GM19452 (cell line): ENCODE results near the gene RGL2.
"Not testable (repeated sequence)": the region's sequence is repeated elsewhere in the genome, so short reads cannot be mapped to it uniquely, and the experiment has no call there.

Source experiments
- ATAC-seq: cut with Tn5 transposase; IDR thresholded peaks from one replicate; pipeline ENCODE4 v1.9.1; 2021; ENCODE audit not compliant: unreplicated experiment

The RGL2 gene, protein sequence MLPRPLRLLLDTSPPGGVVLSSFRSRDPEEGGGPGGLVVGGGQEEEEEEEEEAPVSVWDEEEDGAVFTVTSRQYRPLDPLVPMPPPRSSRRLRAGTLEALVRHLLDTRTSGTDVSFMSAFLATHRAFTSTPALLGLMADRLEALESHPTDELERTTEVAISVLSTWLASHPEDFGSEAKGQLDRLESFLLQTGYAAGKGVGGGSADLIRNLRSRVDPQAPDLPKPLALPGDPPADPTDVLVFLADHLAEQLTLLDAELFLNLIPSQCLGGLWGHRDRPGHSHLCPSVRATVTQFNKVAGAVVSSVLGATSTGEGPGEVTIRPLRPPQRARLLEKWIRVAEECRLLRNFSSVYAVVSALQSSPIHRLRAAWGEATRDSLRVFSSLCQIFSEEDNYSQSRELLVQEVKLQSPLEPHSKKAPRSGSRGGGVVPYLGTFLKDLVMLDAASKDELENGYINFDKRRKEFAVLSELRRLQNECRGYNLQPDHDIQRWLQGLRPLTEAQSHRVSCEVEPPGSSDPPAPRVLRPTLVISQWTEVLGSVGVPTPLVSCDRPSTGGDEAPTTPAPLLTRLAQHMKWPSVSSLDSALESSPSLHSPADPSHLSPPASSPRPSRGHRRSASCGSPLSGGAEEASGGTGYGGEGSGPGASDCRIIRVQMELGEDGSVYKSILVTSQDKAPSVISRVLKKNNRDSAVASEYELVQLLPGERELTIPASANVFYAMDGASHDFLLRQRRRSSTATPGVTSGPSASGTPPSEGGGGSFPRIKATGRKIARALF

GRCh38 chr6:33298773-33299236 lies at the start of gene RGL2:
Gene RGL2 (minus strand): TSS chr6:33298942. CDS start chr6:33298610, 332 bp downstream.
- ATAC-seq = no peak

- no peak for ATAC-seq
Observed at GRCh38 chr6:33347816-33348215, 49.1 kb upstream of the RGL2 start.

DNA sequence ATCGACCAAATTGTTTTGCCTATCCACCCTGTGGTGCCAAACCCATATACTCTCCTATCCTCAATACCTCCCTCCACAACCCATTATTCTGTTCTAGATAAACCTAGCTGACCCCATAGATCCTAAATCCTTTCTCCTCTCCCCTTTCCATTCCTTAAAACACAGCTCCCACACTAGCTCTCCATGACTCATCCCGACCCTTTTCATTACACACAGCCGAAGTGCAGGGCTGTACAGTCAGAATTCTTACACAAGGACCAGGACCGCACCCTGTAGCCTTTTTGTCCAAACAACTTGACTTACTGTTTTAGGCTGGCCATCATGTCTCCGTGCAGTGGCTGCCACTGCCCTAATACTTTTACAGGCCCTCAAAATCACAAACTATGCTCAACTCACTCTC lies 48.2 kb upstream of the RGL2 start:
- ATAC-seq = not testable (repeated sequence)

DNA sequence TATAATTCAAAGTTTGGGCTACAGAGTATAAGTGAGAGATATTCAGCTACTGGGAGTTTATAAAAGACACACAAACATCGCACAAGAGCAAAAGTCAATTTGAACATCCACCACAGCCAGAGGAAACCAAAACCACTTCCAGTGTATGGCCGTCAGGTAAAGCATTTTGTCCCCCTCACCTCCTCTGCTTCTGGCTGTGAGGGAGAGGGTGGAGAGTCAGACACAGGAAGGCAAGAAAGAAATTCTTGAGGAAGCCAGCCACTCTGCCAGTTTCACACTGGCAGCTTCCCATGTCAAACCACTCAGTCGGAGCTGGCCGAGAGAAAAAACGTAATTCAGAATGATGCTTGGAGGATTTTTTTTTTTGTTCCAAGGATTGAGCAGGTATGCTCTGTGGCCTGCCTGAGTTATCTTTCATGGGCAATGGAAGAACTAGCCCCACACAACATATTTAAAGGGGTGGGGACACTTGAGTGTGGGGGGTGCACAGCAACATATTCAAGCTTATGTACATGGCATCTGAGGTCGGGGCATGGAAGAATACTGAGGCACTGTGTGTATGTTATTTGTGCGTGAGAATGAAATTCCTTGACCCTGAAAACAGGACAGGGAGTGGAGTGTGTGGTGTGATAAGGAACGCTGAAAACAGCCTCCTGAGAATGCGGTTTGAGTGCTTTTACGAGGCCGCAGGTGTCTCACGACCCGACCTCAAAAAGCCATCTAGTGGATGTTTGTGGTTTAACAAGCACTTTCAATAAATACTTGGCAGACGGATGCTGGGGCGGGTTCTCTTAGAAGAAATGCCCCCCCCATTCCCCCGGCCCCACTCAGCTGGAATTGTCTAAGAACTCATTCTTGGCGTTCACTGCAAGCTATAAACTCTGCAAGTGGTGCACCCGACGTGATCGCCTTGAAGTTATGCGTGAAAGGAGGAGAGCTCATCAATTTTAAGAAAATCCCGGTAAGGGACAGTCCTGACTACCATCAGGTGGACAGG lies 46.3 kb upstream of the RGL2 start:
- no peak for ATAC-seq

- no peak for ATAC-seq
Observed at GRCh38 chr6:33343953-33344611, 45.3 kb upstream of the RGL2 start.

DNA sequence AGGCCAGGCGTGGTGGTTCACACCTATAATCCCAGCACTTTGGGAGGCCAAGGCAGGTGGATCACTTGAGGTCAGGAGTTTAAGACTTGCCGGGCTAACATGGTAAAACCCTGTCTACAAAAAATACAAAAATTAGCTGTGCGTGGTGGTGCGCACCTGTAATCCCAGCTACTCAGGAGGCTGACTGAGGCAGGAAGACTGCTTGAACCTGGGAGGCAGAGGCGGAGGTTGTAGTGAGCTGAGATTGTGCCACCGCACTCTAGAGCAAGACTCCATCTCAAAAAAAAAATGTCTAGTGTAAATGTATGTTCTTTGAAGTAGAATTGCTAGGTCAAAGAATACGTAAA lies 44.8 kb upstream of the RGL2 start:
- not testable (repeated sequence) for ATAC-seq

DNA sequence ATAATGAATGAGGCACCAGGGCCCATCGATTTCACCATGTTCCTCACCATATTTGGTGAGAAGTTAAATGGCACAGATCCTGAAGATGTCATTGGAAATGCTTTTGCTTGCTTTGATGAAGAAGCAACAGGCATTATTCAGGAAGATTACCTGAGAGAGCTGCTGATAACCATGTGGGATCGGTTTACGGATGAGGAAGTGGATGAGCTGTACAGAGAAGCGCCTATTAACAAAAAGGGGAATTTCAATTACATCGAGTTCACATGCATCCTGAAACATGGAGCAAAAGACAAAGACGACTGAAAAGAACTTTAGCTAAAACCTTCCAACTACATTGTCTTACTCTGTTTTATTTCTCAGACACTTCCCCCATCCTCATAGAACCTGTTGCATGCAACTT lies 40.5 kb upstream of the RGL2 start:
- no peak for ATAC-seq

- ATAC-seq = no peak
Observed at GRCh38 chr6:33336495-33336894, 37.8 kb upstream of the RGL2 start.

- ATAC-seq = no peak
Observed at GRCh38 chr6:33335916-33336315, 37.2 kb upstream of the RGL2 start.

GRCh38 chr6:33333666-33334065 lies 34.9 kb upstream of the RGL2 start:
- no peak for ATAC-seq

GRCh38 chr6:33330736-33331135 lies 32.0 kb upstream of the RGL2 start:
- ATAC-seq = no peak

DNA sequence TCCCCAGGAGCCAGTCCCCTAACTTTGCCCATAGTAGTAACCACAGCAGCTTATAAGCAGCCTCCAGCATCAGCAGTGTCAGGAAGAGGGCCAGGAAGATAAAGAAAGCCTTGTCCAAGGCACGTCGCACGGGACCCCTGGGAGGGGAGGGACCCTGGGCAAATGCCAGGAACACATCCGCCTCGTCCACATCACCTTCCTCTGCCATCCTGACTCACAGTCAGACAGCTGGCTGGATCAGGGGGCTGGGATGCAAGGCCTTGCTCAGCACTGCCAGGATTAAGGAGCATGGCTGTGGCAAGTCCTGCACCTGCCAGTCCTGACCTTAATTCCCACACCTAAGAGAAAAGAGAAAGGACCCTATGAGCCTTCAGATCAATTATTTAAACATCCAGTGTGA lies 30.3 kb upstream of the RGL2 start:
- no peak for ATAC-seq

DNA sequence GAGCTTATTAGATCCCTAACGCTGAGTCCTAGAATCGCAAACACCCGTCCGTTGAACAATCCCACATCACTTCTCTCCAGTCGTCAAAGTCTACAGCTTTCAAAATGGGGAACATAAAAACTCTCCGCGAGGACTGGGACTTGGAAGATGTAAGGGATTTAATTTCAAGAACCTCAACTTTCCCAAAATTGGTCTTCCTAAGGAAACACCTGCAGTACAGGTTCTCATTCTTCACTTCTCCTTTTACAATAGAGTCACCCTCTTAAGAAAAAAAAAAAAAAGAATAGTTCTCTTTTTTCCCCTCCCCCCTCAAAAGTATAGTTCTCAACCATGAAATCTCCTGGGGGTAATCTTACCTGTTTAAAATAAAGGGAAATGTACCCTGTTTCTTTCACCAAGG lies 25.4 kb upstream of the RGL2 start:
- ATAC-seq = no peak

DNA sequence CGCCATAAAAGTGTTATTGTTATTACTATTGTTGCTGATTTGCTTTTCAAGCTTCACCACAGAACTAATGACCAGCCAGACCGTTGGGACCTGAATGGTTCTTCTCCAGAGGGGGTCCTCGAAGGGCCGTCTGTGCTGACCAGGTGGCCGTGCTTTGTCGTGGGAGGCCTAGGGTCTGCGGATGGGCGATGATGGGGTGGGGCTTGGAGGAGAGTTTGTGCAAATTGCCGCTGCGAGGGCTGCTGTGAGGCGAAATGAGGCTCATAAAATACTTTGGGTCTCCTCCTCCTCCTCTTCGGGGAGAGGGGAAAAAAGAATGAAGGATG lies 24.8 kb upstream of the RGL2 start:
- peak; percentile 7 for ATAC-seq

- no peak for ATAC-seq
Observed at GRCh38 chr6:33321227-33321626, 22.5 kb upstream of the RGL2 start.

GRCh38 chr6:33320315-33321181 lies 21.8 kb upstream of the RGL2 start:
- no peak for ATAC-seq

DNA sequence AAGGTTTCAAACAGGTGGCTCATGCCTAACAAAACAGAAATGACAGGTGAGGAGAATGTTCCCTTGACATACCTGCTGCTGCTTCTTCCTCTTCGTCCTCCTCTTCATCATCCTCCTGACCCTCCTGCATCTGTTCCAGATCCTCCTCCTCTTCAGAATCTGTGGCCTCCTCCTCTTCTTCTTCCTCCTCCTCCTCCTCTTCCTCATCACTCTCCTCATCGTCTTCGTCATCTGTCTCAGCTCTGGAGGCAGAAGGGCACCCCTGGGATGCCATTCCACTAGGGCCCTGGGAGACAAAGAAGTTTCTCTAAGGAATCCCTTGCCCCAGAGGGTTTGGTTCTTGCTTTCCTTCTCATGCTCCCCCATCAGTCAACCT lies 21.2 kb upstream of the RGL2 start:
- no peak for ATAC-seq

GRCh38 chr6:33318426-33319073 lies 19.8 kb upstream of the RGL2 start:
- ATAC-seq = no peak

GRCh38 chr6:33317669-33318425 lies 19.1 kb upstream of the RGL2 start, which contains the start of gene ZBTB22:
Gene ZBTB22 (minus strand): TSS chr6:33317744. CDS start chr6:33316916, 828 bp downstream.
- peak; percentile 43 for ATAC-seq
